Fibroblast of skin of left biceps (primary cell): ENCODE results near the gene UPK3BL1.
"Not testable (repeated sequence)": the region's sequence is repeated elsewhere in the genome, so short reads cannot be mapped to it uniquely, and the experiment has no call there.

Experiments used
- DNase-seq, 2 experiments: peaks; one replicate each; pipeline ENCODE4 v3.0.0-alpha.2; 2013; ENCODE audit warnings: low read depth in 2 of 2

Gene UPK3BL1

DNA sequence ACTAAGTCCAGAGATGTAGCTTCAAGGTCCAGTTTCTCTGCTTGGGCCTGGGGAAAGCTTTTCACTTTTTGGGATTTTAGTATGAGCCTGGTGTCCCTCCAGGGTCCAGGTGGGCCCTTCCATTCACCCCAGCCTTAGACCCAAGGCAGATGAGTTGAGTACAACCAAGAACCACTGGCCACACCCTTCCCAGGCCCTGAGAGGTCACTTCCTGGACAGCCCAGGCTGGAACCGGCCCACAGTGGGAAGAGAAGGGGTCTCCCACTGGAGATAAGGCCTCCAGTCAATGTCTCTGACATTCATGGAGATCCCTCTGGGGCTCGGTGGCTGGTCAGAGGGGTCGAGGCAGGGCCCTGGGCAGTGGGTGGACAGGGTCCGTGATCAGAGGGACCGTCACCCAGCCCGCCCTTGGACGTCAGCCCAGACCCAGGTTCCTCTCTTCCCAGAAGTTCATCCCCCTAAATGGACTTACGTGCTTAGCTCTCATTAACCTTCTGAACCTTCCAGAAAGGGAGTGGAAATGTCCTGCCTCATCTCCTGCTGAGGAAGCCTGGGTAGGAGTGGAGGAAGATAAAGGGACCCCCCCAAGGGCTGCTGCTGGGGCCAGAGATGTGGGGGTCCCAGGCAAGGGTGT is 15.2 kb downstream of the UPK3BL1 start:
- not testable (repeated sequence) for DNase-seq

DNA sequence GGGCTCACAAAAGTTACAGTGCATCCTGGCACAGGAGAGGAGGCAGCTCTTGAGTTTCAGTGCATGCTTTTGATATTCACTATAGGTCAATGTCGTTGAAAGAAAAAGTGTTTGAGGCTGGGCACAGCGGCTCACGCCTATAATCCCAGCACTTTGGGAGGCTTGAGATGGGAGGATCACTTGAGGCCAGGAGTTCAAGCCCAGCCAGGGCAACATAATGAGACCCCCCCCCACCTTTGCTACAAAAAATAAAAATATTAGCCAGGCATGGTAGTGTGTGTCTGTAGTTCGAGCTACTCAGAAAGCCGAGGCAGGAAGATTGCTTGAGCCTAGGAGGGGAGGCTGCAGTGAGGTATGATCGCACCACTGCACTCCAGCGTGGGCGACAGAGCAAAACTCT is 24.5 kb downstream of the UPK3BL1 start:
- DNase-seq, result not testable (repeated sequence)

DNA sequence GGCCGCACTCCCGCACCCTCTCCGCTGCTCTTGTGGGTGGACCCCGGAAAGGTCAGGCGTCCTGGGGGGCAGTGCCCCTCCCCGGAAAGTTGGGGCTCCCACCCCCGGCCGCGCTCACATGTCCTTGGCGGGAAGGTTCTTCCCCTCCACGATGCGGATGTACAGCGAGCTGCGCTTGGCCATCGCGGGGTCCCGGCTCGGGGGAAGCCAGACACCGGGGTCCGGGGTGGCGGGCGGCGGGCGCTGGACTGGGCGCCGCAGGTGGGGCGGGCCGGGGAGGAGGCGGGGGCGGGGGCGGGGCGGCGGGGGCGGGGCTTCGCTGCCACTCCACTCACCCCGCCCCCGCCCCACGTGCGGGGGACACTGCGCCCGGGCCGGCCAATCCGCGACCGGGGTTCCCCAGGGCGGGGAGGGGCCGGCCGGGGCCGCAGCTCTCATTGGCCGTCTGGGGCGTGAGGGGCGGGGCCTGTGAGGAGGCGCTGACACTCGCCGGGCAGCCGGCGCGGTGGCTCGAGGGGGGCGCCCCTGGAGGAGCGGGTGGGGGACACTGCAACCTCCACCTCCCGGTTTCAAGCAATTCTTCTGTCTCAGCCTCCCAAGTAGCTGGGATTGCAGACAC is 26.0 kb downstream of the UPK3BL1 start, which contains the start of gene RASA4:
TSS of gene RASA4 (minus strand) at position 250 of the 619 bp plus-strand sequence. CDS start at position 183, 67 bp downstream.
- not testable (repeated sequence) for DNase-seq

DNA sequence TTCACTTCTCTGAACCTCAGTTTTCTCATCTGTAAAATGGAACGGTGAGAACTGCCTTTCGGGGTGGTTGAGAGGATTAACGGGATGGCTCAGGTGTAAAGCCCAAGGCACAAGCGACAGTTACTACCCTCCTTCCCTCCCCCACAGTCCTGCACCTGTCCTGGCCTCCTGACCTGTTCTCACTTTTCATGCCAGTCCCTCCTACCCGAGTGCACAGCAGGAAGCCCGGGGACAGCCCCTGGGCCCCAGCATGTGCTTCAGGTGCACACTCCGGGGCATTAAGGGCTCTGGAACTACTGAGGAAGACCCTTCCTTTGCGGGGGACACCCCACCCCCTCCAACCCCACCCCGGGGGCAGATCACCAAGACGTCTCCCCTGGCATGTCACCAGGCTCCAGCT is 26.7 kb downstream of the UPK3BL1 start:
- DNase-seq, result not testable (repeated sequence)

DNA sequence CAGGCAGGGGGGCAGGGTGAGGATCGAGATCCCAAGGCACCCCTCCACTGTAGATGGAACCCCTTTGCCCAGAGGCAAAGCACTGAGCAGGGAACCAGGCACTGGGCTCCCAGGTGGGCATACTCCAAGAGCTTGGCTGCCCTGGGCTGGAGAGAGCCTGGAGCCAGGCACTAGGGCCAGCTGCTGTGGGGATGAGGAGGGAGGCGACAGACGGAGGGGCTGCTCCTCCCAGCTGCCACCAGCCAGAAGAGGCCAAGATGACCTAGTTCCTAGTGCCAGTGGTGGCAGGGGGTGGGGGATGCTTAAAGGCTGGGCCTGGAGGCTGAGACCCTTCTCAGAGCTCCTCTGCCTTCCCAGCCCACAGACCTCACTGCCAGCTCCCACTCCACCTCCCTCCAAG is 27.7 kb downstream of the UPK3BL1 start:
- not testable (repeated sequence) for DNase-seq

DNA sequence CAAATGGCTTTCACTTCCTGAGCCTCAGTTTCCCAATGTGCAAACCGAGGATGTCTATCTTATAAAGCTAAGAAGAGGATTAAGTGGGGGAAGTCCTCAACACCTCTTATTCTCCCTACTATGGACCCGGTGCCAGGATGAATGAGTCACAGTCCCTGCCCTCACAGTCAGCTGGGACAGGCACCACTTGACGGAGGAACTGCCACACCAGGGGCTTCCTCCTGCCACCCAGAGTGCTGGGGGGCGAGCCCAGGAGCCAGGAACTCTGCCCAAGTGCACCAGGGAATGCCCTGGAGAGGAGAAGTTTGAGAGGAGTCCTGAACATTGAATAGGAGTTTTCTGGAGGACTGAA is 28.3 kb downstream of the UPK3BL1 start:
- DNase-seq, result not testable (repeated sequence)

DNA sequence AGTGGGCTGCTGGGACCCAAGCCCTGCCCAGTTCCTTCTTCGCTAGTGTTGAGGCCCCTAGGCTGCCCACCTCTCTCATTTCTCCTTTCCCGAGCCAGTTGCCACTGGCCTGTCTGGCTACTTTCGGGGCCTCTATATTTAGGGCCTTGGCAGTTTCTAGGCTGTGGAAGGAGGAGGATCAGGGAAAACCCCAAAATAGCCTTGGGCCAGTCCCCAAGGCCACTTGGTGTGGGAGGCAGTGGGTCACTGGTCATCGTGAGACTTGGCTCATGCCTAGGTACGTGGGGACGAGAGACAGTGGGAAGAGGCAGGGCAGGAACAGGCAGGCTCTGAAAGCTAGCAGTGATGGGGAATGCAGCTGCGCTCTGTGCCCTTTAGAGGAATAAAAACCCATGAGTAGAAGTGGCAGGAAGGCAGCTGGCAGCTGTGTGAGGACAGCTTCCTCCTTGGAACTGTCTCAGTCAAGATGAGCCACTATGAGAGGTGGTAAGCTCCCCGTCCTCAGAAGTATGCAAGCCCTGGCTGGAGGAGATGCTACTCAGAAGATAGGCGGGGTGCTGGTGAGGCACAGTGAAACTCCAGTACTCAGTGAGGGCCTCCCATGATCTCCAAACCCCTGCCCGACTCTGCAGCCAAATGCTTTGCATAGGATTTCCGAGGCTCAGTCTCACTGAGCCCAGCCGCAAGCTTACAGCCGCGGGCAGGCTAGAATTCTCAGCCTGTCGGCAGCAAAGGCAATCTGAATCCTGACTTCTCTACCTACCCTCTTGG is 28.8 kb downstream of the UPK3BL1 start:
- not testable (repeated sequence) for DNase-seq

DNA sequence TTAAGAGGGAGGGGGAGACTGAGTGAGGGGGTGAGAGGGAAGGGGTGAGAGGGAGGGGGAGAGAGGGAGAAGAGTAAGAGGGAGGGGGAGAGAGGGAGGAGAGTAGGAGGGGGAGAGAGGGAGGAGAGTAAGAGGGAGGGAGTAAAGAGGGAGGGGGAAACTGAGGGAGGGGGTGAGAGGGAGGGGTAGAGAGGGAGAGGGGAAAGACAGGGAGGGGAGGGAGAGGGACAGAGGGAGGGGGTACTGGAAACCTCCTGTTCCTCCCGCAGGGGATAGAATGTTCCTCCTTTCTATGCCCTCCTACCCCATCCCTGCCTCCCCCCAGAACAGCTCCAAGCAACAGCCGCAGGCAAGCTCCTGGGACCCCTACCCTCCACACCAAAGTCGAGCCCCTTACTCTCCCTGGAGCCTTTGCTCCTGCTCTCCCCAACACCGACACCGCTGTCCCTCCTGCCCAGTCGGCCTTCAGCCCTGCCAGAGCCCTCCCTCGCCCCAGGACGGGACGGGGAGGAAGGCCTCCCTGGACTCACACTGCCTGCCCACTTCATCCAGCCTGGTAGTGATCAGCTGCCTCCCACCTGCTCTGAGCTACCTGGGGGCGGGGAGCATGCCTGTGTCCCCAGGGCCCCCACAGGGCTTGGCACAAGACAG is 30.8 kb downstream of the UPK3BL1 start:
- not testable (repeated sequence) for DNase-seq

DNA sequence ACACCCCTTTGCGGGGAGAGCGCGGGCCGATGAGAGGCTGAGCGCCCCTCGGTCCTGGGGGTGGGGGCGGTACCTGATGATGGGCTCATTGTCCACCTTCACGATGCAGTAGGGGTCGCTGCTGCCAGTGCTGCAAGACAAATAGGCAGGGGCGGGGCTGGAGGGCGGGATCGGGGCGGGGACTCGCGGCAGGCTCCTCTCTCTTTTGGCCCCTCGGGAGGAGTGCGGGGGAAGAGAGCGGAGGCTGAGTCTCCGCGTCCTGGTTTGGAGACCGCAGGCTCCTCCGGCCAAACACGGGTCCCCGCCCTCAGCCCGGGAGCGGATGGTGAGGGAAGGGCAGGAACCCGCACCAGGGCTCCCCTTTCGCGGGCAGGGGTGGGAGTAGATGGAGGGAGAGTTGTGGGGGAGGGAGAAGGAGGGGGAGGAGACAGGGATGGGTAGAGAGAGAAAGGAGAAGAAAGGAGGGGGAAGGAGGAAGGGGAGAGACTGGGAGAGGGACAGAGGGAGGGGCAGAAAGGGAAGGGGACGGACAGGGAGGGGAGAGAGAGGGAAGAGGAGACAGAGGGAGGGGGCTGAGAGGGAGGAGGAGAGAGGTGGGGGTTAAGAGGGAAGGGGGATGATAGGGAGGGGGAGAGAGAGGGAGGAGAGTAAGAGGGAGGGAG is 31.4 kb downstream of the UPK3BL1 start:
- not testable (repeated sequence) for DNase-seq

DNA sequence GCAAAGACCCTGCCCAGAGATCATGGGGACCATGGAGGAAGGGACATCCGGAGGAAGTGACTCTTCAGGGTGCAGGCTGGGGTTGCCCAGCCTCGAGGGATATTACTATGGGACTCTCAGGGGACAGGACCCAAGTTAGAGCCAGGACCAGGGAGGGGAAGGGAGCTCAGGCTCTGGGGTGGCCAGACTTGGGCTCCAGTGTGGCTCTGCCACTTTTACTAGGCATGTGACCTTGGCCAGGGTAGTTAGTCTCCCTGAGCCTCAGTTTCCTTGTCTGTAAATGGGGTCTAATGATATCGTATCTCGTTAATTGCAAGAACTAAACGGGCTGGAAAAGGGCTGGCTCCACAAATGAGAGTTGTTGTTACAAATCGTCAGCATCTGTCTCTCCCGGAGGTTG is 32.1 kb downstream of the UPK3BL1 start:
- DNase-seq, result not testable (repeated sequence)

DNA sequence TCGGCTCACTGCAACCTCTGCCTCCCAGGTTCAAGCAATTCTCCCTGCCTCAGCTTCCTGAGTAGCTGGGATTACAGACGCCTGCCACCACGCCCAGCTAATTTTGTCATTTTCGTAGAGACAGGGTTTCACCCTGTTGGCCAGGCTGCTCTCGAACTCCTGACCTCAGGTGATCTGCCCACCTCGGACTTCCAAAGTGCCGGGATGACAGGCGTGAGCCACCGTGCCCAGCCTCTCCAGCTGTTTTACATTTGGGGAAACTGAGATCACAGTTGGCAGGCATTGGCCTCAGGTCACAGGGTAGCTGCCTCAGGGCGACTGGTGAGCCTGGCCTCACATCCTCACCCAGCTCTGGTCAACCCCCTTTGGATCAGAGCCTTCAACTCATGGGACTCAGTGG is 32.9 kb downstream of the UPK3BL1 start:
- DNase-seq, result not testable (repeated sequence)

DNA sequence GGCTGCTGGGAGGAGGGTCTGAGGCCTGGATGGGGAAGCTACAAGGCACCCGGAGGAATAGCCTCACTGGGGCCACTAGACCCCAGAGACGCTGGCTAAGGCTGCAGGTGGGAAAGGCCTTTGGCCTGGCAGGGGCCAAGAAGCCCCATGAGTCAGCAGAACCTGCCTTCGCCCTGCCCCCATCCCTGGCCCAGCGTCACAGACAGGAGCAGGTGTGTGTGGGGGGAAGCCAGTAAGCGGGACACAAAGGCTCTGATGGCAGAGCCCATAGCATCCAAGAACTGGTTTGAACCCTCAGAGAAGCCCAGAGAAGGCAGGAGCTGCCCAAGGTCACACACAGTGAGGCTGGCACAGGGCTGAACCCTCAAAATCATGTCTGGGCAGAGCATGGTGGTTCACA is 35.7 kb downstream of the UPK3BL1 start:
- not testable (repeated sequence) for DNase-seq

DNA sequence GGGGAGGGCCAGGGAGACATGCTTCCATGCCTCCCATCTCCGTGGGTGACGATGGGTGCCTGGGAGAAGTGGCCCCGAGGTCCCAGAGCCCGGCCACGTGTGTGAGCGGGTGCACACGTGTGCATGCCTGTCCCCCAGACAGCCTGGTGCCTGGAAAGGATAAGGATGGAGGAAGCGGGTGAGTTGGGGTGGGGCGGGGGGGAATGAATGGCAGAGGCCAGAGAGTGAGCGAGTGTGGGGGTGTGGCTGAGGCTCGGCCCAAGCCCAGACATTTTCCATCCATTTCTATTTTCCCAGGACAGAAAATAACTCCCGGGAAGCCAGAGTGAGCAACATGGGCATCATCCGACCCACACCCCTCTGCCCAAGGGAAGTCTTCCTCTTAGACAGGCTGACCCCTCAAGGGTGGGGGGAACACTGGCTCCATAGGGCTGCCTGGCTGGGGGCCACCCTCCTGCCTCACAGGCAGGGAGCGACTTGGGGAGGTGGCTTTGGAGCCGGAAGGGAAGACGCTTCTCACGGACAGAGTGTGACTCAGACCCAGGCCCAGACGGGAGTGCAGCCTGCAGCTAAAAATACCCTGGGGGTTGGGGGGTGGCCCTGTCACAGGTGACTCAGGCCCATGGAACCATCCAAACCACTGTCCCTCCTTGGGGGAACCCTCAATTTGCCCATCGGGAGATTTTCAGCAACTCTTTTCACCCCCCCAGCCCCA is 38.0 kb downstream of the UPK3BL1 start:
- not testable (repeated sequence) for DNase-seq

DNA sequence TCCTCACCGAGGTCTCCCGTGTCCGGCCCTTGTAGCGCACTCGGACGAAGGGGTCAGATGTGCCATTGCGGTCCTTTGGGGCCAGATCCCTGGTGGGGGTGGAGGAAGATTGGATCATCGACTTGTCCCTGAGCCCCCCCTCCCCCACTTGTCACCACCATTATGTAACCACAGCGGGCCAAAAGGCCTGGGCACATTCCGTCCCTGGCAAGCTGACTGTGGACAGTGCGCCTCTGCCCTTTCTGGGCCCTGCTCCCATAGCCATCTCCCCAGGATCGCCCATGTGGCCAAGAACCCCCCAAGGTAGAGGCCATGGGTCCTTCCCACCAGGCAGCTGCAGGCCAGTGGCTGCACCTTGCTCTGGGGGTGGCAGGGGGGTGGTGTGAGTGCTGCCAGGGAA is 40.3 kb downstream of the UPK3BL1 start:
- DNase-seq, result not testable (repeated sequence)

DNA sequence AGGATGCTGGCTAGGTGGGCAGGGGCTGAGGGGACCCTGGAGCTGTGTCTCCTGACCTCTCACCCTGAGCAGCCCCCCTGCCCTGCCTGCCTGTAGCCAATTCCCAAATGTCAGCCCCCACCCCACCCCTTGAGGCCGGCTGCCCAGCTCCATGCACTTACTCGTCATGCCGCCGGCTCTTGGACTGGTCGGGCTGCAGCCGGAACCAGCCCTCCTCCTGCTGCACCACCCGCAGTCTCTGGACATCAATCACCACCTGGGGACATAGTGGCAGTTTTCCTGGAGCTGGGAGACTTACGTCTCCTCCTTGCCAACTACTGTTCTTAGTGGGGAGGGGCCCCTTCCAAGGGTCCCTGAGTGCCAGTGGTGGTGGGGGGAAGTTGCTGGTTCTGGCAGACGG is 42.9 kb downstream of the UPK3BL1 start:
- not testable (repeated sequence) for DNase-seq

DNA sequence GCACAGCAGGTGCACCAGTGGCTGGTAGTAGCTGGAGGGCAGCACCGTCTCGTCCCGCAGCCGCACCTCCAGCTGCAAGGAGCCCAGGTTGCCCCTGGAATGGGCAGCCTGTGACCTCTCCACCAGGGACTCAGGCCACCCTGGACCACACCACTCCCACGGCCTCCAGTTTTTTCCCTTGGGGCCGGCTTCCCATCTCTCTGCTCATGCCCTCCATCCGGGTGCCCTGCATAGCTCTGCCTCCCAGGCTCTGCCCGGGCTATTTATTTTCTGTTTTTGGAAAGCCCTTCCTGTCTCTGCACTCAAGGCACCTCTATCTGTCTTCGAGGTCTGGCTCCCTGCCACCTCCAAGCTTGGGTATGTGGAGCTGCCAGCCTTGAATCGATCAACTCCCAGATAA is 46.6 kb downstream of the UPK3BL1 start:
- DNase-seq, result not testable (repeated sequence)

DNA sequence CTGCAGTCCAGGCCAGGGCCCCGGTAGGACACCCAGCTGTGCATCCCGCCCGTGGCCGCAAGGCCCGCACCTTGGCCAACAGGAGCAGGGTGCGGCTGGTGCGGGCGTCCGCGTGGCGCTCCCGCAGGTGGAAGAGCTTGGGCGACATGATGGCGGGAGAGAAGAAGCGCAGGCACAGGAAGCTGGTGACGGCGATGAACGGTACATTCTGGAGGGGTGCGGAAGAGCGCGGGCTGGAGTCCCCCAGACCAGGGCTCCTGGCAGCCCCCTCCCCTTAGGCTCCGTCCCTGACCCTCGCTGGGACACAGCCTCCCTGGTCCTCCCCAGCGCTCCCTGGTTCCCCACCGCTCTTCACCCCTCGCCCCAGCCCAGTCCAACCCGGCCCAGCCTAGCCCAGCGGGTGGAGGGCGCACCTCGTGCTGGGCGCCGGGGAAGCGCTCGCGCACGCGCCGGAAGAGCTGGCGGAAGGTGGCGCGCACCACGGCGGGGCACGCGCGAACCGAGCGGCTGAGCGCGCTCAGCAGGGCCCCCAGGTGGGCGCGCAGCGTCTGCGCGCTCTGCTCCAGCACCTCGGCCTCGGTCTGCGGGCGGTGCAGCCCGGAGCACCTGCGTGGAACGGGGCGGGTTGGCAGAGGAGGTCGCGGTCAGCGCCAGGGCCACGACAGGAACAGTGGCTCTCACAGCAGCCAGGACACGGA is 48.8 kb downstream of the UPK3BL1 start:
- not testable (repeated sequence) for DNase-seq

DNA sequence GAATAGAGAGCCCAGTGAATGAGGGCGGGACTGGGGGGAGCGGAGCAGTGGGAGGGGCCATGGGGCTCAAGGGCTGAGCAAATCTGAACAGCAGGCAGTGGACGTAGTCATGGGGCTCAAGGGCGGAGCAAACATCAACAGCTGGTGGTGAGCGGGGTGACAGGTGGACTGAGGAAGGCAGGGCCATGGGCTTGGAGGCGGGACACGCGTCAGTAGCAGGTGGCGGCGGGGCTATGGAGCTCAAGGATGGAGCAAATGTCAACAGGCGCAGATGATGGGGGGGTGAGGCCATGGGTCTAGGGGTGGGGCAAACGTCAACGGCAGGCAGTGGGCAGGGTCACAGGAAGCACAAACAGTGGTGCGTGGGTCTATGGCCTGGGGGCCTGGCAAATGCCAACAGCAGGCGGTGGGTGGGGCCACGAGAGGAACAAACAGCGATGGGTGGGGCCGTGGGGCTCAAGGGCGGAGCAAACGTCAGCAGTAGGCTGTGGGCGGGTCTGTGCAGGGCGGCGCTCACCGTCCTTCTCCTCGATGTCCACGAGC is 50.0 kb downstream of the UPK3BL1 start:
- not testable (repeated sequence) for DNase-seq

DNA sequence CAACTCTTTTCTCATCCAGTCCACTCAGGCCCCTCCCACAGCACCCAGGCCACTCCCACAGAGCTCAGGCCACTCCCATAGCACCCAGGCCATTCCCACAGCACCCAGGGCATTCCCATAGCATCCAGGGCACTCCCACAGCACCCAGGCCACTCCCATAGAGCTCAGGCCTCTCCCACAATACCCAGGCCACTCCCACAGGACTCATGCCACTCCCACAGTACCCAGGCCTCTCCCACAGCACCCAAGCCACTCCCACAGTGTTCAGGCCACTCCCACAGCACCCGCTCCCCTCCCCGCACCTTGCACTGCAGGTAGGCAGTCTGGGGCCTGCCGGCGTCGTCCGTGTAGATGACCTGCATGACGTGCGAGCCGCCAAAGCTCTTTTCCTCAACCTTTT is 52.7 kb downstream of the UPK3BL1 start:
- DNase-seq, result not testable (repeated sequence)
